SK-N-SH treated with all-trans-retinoic acid at 6 μM for 48 hours (cell line): ENCODE results near the gene LUM.

Experiments
- BACH2 ChIP-seq: fragments of 250-450 bp; sonication (Bioruptor Pico); IDR thresholded peaks from 2 replicates; pipeline ENCODE4 v1.9.0; 2021; ENCODE audit warnings: mild to moderate bottlenecking, borderline replicate concordance
- GLIS3 ChIP-seq: fragments of 250-450 bp; sonication (Bioruptor Pico); IDR thresholded peaks from 2 replicates; pipeline ENCODE4 v1.5.0; 2020; ENCODE audit warnings: mild to moderate bottlenecking, moderate library complexity
- RARB ChIP-seq: fragments of 250-450 bp; sonication (Bioruptor Pico); IDR thresholded peaks from 2 replicates; pipeline ENCODE4 v1.8.0; 2021; ENCODE audit warnings: mild to moderate bottlenecking, moderate library complexity
- ZC3H10 ChIP-seq: fragments of 250-450 bp; sonication (Bioruptor Pico); IDR thresholded peaks from 2 replicates; pipeline ENCODE4 v1.5.1; 2021; ENCODE audit warnings: mild to moderate bottlenecking, moderate library complexity
- ZFP30 ChIP-seq: fragments of 450-650 bp; formaldehyde crosslinking; IDR thresholded peaks from 2 replicates; pipeline ENCODE4 v1.5.0; 2022; ENCODE audit warnings: mild to moderate bottlenecking, moderate library complexity
- ZNF70 ChIP-seq: fragments of 450-650 bp; formaldehyde crosslinking; IDR thresholded peaks from 2 replicates; pipeline ENCODE4 v1.5.0; 2020; ENCODE audit warnings: mild to moderate bottlenecking, moderate library complexity
- TF ChIP-seq, protein P1 (sequence below): fragments of 250-450 bp; sonication (Bioruptor Pico); IDR thresholded peaks from 2 replicates; pipeline ENCODE4 v1.5.1; 2020; ENCODE audit warnings: low read depth, mild to moderate bottlenecking, moderate library complexity
- TF ChIP-seq, protein P2 (sequence below): fragments of 250-450 bp; sonication (Bioruptor Pico); IDR thresholded peaks from 2 replicates; pipeline ENCODE4 v1.8.0; 2021; ENCODE audit warnings: low read depth, mild to moderate bottlenecking, moderate library complexity, borderline replicate concordance
- TF ChIP-seq, protein P3 (sequence below): fragments of 250-450 bp; sonication (Bioruptor Pico); IDR thresholded peaks from 2 replicates; pipeline ENCODE4 v1.5.1; 2021; ENCODE audit warnings: mild to moderate bottlenecking, moderate library complexity
- TF ChIP-seq, protein P4 (sequence below): fragments of 250-450 bp; sonication (Bioruptor Pico); IDR thresholded peaks from 2 replicates; pipeline ENCODE4 v1.8.0; 2020; ENCODE audit warnings: mild to moderate bottlenecking, moderate library complexity, borderline replicate concordance

DNA sequence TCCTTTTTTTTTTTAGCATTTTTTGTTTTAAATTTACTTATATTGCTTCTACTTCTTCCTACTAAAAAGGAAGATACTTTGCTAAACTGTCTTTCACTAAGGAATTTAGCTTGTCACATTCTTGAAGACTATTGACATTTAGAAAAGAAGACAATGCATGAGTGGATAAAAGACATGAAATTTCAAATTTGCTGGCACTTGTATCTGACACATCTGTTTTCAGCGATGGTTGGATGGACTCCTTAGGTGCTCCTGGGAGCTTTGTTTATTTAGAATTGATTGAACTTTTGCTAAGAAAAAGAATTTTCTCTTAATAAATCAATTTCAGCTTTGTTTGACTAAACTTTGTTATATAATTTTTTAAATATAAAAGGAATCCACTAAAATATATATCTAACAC lies 50.2 kb downstream of the LUM start:
- TF ChIP-seq, protein P1, sequence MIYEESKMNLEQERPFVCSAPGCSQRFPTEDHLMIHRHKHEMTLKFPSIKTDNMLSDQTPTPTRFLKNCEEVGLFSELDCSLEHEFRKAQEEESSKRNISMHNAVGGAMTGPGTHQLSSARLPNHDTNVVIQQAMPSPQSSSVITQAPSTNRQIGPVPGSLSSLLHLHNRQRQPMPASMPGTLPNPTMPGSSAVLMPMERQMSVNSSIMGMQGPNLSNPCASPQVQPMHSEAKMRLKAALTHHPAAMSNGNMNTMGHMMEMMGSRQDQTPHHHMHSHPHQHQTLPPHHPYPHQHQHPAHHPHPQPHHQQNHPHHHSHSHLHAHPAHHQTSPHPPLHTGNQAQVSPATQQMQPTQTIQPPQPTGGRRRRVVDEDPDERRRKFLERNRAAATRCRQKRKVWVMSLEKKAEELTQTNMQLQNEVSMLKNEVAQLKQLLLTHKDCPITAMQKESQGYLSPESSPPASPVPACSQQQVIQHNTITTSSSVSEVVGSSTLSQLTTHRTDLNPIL = no peak
- TF ChIP-seq ZC3H10 (CRISPR knock-in tag) (no peak), ZFP30 (CRISPR knock-in tag) (no peak), ZNF70 (CRISPR knock-in tag) (no peak), RARB (CRISPR knock-in tag) (no peak), BACH2 (CRISPR knock-in tag) (no peak), GLIS3 (CRISPR knock-in tag) (no peak)
- TF ChIP-seq, protein P2, sequence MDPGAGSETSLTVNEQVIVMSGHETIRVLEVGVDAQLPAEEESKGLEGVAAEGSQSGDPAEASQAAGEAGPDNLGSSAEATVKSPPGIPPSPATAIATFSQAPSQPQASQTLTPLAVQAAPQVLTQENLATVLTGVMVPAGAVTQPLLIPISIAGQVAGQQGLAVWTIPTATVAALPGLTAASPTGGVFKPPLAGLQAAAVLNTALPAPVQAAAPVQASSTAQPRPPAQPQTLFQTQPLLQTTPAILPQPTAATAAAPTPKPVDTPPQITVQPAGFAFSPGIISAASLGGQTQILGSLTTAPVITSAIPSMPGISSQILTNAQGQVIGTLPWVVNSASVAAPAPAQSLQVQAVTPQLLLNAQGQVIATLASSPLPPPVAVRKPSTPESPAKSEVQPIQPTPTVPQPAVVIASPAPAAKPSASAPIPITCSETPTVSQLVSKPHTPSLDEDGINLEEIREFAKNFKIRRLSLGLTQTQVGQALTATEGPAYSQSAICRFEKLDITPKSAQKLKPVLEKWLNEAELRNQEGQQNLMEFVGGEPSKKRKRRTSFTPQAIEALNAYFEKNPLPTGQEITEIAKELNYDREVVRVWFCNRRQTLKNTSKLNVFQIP = no peak
- TF ChIP-seq, protein P3, sequence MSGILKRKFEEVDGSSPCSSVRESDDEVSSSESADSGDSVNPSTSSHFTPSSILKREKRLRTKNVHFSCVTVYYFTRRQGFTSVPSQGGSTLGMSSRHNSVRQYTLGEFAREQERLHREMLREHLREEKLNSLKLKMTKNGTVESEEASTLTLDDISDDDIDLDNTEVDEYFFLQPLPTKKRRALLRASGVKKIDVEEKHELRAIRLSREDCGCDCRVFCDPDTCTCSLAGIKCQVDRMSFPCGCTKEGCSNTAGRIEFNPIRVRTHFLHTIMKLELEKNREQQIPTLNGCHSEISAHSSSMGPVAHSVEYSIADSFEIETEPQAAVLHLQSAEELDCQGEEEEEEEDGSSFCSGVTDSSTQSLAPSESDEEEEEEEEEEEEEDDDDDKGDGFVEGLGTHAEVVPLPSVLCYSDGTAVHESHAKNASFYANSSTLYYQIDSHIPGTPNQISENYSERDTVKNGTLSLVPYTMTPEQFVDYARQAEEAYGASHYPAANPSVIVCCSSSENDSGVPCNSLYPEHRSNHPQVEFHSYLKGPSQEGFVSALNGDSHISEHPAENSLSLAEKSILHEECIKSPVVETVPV = no peak
- TF ChIP-seq, protein P4, sequence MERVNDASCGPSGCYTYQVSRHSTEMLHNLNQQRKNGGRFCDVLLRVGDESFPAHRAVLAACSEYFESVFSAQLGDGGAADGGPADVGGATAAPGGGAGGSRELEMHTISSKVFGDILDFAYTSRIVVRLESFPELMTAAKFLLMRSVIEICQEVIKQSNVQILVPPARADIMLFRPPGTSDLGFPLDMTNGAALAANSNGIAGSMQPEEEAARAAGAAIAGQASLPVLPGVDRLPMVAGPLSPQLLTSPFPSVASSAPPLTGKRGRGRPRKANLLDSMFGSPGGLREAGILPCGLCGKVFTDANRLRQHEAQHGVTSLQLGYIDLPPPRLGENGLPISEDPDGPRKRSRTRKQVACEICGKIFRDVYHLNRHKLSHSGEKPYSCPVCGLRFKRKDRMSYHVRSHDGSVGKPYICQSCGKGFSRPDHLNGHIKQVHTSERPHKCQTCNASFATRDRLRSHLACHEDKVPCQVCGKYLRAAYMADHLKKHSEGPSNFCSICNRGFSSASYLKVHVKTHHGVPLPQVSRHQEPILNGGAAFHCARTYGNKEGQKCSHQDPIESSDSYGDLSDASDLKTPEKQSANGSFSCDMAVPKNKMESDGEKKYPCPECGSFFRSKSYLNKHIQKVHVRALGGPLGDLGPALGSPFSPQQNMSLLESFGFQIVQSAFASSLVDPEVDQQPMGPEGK (CRISPR knock-in tag) = no peak
